ENCODE results near the gene MAP4K2.

Gene MAP4K2

DNA sequence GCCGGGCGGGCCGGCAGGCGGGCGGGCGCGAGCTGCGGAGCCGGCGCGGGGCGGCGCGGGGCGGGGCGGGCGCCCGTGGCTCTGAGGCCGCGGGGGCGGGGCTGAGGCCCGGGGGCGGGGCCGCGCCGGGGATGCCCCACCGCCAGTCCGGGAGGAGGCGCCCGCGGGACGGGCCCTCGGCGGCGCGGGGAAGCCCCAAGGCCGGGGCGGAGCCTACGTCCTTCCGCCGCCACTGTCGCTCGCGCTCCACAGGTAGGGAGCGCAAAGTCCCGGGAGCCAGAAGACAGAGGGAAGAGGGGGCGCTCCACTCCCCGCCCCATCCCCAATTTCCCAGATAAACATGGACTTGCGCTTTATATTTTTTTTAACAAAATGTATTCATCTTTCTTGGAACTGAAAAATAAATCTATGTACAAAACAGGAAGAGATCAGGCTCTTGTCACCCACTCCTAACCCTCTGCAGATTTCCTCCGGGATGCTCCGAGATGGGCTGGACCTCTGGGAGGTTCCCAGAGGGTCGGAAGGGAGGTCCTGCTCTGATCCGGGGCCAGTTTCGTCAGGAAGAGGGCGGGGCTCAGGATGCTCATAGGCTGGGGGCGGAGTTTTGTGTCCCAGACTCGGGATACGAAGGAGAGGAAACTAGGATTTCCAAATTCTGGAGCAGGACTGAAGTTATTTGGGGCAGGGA, at the start of gene MAP4K2:
MAP4K2 (minus strand) TSS at position 57 of the 688 bp plus-strand sequence. CDS start 65 bp downstream, outside the sequence.
- TF ChIP-seq, protein P1, sequence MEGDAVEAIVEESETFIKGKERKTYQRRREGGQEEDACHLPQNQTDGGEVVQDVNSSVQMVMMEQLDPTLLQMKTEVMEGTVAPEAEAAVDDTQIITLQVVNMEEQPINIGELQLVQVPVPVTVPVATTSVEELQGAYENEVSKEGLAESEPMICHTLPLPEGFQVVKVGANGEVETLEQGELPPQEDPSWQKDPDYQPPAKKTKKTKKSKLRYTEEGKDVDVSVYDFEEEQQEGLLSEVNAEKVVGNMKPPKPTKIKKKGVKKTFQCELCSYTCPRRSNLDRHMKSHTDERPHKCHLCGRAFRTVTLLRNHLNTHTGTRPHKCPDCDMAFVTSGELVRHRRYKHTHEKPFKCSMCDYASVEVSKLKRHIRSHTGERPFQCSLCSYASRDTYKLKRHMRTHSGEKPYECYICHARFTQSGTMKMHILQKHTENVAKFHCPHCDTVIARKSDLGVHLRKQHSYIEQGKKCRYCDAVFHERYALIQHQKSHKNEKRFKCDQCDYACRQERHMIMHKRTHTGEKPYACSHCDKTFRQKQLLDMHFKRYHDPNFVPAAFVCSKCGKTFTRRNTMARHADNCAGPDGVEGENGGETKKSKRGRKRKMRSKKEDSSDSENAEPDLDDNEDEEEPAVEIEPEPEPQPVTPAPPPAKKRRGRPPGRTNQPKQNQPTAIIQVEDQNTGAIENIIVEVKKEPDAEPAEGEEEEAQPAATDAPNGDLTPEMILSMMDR (conservative IDR thresholded peaks at IDR 0.05): peak; percentile 82
- peak within 1 kb of the TSS; percentile 94 for H3K27ac ChIP-seq

DNA sequence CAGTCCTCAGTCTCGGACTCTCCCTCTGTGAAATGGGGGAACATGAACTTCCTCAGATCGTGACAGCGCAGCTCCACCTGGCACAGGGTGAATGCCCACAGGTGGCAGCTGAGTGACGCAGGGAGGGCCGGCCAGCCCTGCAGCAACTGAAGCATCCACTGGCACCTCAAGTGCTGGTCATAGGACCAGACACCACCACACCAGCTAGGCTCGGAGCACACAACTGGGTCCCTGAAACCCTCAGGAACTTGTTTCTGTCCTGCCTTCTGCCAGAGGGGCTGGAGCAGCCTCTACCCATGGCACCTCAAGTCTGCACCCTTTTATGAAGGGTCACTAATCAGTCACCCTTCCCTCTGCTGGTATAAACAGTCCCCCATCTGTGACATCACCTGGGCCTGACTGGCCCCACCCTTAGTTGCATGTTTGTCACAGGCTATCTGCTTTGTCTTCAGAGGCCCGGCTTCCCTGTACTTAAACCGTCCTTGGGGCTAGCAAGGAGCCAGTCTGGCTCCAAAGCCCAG, 48.9 kb upstream of the MAP4K2 start:
- H3K27ac ChIP-seq: no peak overlapping the region; the same call in 1 of the 2 replicates

DNA sequence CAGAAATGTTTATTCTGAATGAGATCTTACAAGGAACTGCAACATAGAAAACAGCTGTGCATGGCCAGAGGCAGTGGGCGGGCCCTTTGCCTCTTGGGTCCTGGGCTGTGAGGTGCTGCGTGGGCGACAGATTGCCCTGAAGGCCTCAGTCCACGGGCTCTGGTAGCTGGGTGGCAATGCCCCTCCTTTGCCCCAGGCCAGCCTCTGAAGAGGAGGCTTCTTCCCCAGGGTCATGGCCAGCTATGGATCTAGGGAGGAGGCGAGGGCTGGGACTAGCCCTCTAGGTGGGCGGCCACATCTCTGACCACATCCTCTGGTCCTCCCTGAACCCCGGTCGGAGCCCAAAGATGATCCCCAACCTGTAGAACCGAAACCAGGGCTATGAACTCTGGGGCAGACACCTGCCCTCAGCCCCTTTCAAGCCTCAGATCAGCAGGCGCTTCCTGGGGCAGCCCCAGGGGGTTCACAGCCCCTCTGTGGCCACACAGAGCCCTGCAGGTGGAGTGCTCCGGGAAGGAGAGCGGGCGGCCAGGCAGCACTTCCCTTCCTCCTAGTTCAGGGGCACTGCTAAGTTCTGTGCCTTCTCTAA, 48.1 kb upstream of the MAP4K2 start:
- TF ChIP-seq, protein P1 (conservative IDR thresholded peaks at IDR 0.05): no peak
- H3K27ac ChIP-seq: no peak overlapping the region

More for the DNA sequence above, 48.9 kb upstream of the MAP4K2 start:
- TF ChIP-seq, protein P1 (conservative IDR thresholded peaks at IDR 0.05): no peak

DNA sequence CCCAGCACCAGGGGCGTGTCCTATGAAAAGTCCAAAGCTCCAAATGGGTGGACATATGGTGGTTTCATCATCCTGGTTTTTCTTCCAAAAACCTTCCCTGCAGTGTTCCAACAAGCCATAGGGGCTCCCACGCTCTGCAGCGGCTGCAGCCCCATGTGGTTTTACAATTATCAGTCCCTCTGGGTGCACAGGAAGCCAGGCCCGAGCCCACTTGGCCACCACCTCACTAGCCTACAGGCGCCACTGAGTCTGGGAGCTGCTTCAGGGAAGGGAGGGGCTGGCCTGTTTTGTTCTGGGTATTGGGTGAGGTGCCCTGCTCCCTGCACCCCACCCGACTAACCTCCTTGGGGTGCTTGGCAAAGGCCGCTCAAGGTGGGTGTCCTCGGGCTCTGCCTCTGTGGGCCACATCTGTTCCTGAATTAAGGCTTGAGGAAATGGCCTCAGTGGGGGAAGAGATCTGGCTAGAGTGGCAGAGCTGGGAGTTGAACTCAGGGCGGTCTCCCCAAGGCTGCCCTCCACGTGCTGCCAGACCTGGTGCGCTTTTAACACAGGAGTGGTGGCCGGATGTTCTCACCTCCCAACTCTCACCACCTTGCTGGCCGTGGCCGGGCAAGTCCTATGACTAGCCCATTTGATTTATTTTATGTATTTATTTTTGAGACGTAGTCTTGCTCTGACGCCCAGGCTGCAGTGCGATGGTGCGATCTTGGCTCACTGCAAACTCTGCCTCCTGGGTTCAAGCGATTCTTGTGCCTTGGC, 46.8 kb upstream of the MAP4K2 start:
- peak overlapping the region; percentile 7; the same call in 1 of the 2 replicates for H3K27ac ChIP-seq
- TF ChIP-seq, protein P1 (conservative IDR thresholded peaks at IDR 0.05): no peak

DNA sequence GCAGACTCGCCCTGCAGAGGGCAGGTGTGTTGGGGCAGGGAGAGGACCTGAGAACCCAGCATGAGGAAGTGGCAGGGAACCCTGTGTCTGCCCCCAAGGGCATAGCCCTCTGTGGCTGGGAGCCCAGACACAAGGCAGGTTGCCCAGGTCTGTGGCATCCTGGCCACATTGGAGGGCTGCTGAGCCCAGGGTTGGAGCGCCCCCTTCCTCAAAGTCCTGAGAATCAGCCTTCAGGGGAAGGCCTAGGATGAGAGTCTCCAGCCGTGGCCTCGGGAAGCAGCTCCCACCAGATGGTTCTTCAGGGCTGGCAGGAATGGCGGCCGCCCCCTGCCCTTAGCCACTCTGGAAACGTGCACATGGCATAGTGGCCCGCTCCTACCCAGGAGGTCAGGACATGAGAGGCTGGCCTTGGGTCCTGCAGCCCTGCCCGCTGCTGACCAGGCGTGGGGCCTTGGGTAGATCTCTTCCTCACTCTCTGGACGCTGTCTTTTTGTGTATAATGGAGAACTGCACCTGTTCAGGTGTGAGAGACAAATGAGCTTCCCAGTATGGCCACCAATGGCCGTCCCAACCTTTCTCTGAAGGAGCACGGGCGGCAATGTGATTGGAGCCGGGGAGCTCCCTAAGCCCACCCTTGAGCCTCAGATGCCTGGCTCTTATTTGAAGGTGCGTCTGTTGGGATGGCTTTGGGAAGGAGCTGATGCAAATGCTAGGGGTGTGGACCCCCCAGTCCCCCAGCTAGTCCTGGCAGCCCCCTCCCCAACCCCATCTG, 46.0 kb upstream of the MAP4K2 start:
- TF ChIP-seq, protein P1 (conservative IDR thresholded peaks at IDR 0.05): 0 out of 2 replicates have a peak, but pooled peaks have one; percentile 8
- peak overlapping the region; percentile 7; the same call in 1 of the 2 replicates for H3K27ac ChIP-seq

DNA sequence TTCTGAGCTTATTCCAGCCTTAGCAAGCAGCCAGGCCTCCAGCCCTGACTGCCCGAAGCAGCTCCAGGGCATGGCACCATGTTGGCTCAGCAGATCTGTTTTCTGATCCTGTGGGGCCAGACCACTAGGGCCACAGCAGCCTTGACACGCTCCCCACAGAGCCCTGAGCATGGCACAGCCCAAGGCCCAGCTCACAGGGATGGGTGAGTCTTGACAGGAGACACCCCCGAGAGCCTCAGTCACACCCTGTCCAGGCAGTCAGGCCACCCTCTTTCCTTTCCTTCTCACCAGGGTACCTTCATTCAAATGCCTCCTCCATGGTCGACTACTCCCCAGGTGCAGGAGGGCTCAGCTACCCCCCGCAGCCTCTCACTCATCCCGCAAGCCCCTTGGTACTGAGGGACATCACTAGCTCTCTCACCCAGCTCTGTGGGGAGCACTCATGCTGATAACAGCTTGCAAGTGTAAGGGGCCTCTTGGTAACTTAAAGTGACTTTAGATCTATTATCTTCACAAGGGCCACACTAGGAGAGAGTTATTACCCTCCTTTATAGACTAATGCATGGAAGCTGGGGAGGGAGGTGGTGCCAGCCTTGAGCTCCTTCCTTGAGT, 45.3 kb upstream of the MAP4K2 start:
- TF ChIP-seq, protein P1 (conservative IDR thresholded peaks at IDR 0.05): no peak
- peak overlapping the region; percentile 88; the same call in 1 of the 2 replicates for H3K27ac ChIP-seq
